HL-60 (cell line): Measurements from ENCODE around the gene ABCC11.

Experiments
- CTCF ChIP-seq: IDR thresholded peaks from one replicate; pipeline ENCODE4 v1.5.1; 2011; ENCODE audit warnings: low read length, control low read depth, inconsistent platforms; ENCODE audit not compliant: insufficient read depth
- GABPA ChIP-seq: IDR thresholded peaks from 2 replicates; pipeline ENCODE4 v1.6.1; 2012; ENCODE audit warnings: low read depth

DNA sequence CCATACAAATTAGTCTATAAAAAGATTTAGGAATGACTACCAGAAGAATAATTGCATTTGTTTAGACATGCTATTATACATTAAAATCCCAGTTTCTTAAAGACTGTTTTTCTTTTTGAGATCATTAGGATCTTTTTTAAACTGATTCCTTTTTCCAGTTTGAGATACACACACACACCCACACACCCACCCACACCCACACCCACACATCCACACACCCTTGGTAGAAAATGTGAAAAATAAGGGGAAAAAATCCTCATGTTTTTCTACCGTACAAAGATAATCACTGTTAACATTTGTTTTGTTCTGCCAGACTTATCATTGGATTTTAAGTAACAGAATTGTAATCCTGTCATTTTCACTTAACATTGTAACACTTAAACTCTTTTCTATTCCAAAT, 27.1 kb upstream of the ABCC11 start:
- TF ChIP-seq CTCF (no peak), GABPA (no peak)
